ENCODE results near the gene SLC13A4. TPM values are rescaled to one million over a fixed set of nuclear protein-coding genes. Genes with fewer than 3 reads are reported as not detected.
"Not testable (repeated sequence)": the region's sequence is repeated elsewhere in the genome, so short reads cannot be mapped to it uniquely, and the experiment has no call there.

Gene SLC13A4, protein sequence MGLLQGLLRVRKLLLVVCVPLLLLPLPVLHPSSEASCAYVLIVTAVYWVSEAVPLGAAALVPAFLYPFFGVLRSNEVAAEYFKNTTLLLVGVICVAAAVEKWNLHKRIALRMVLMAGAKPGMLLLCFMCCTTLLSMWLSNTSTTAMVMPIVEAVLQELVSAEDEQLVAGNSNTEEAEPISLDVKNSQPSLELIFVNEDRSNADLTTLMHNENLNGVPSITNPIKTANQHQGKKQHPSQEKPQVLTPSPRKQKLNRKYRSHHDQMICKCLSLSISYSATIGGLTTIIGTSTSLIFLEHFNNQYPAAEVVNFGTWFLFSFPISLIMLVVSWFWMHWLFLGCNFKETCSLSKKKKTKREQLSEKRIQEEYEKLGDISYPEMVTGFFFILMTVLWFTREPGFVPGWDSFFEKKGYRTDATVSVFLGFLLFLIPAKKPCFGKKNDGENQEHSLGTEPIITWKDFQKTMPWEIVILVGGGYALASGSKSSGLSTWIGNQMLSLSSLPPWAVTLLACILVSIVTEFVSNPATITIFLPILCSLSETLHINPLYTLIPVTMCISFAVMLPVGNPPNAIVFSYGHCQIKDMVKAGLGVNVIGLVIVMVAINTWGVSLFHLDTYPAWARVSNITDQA
- not detected for total RNA-seq
- not detected for total RNA-seq (2013)
- 0 to 0.09 (median 0) reads per million in 29 experiments for total RNA-seq

GRCh38 chr7:135728136-135728669 lies at the start of gene SLC13A4:
Gene SLC13A4 (minus strand): TSS chr7:135728186. CDS start chr7:135727496, 690 bp downstream.
- no peaks in the 10 kb centered on the region for H3K4me1 Mint-ChIP-seq
- 88% methylated on average over 10 of the region's 11 CpGs for WGBS (ENCODE audit: insufficient coverage)
- ChIA-PET POLR2A (no interaction called here), CTCF (no interaction called here)
- peaks cover 5 to 13% of the 10 kb centered on the region in 2 donors for H3K27me3 Mint-ChIP-seq
- Histone ChIP-seq H3K36me3 (ENCODE audit: control insufficient read depth in 2 of 2, extremely low read depth in 1 of 2, insufficient read depth in 1 of 2, low read length in 1 of 2) (no peaks in the 10 kb centered on the region), H3K27ac (ENCODE audit: low read length) (no peak within 1 kb of the TSS), H3K4me3 (ENCODE audit: control insufficient read depth in 1 of 2, extremely low read depth in 1 of 2, low read length in 1 of 2) (no peak within 1 kb of the TSS), H3K27me3 (replicated peaks in 1 of 2; ENCODE audit: control insufficient read depth in 2 of 2, extremely low read depth in 1 of 2, insufficient read depth in 2 of 2, low read length in 1 of 2) (peaks cover 0 to 6% of the 10 kb centered on the region in 2 experiments), H3K9me3 (no peaks in the 10 kb centered on the region), H3K4me1 (ENCODE audit: control insufficient read depth in 1 of 2, extremely low read depth in 1 of 2, insufficient read depth in 2 of 2, low read length in 2 of 2) (no peaks in the 10 kb centered on the region)
- ATAC-seq (replicated peaks in 1 of 4), result no peak
- DNase-seq, result no peak
- H3K4me3 Mint-ChIP-seq, result no peak within 1 kb of the TSS
- H3K27ac Mint-ChIP-seq, result no peak within 1 kb of the TSS
- H3K9me3 Mint-ChIP-seq, result no peaks in the 10 kb centered on the region
- no peaks in the 10 kb centered on the region for H3K36me3 Mint-ChIP-seq

DNA sequence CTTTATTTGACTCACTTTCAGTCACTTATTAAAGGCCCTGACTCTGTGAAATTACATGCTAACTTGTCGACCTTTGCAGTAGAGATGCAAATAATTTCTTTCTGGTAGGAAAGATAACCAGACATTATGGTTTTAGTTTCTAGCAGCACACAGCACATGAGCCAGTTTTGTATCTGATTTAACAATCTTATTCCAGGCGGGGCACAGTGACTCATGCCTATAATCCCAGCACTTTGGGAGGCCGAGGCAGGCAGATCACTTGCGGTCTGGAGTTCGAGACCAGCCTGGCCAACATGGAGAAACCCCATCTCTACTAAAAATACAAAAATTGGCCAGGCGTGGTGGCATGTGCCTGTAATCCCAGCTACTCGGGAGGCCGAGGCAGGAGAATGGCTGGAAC lies 47.9 kb upstream of the SLC13A4 start:
- H3K27me3 Mint-ChIP-seq; H3K4me3 ChIP-seq (ENCODE audit: control insufficient read depth in 1 of 2, extremely low read depth in 1 of 2, low read length in 1 of 2); ATAC-seq (replicated peaks in 1 of 4); H3K4me1 Mint-ChIP-seq; H3K4me3 Mint-ChIP-seq; CTCF ChIA-PET; H3K4me1 ChIP-seq (ENCODE audit: control insufficient read depth in 1 of 2, extremely low read depth in 1 of 2, insufficient read depth in 2 of 2, low read length in 2 of 2); H3K36me3 ChIP-seq (ENCODE audit: control insufficient read depth in 2 of 2, extremely low read depth in 1 of 2, insufficient read depth in 1 of 2, low read length in 1 of 2); POLR2A ChIA-PET; DNase-seq; H3K27ac ChIP-seq (ENCODE audit: low read length); H3K9me3 ChIP-seq; H3K36me3 Mint-ChIP-seq; H3K27me3 ChIP-seq (replicated peaks in 1 of 2; ENCODE audit: control insufficient read depth in 2 of 2, extremely low read depth in 1 of 2, insufficient read depth in 2 of 2, low read length in 1 of 2); H3K27ac Mint-ChIP-seq: not testable (repeated sequence)
- H3K9me3 Mint-ChIP-seq, result peaks cover 0 to 15% (median 0%) of the 10 kb centered on the region in 3 donors
- 92% methylated on average over 2 of the region's 8 CpGs for WGBS (ENCODE audit: insufficient coverage)

DNA sequence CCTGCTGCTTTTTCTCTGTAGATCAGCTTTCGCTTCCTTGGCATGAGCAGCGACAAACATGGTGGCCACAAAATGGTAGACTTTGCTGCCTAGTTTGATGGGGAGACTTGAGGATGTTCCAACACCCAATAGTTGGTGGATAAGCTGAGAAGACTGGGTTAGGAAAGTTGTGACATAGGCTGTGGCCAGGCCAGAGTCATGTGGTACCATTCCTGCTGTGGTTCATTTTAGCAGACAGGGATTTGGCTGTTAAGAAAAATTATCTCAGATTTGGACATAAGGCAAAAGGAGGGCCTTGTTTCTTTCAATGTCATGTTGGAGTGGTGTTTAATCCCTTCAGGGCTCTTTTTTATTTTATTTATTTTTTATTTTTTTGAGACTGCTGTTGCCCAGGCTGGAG lies 47.2 kb upstream of the SLC13A4 start:
- Histone ChIP-seq H3K9me3 (no peaks in the 10 kb centered on the region), H3K27ac (ENCODE audit: low read length) (no peak overlapping the region), H3K27me3 (replicated peaks in 1 of 2; ENCODE audit: control insufficient read depth in 2 of 2, extremely low read depth in 1 of 2, insufficient read depth in 2 of 2, low read length in 1 of 2) (peaks cover 0 to under 1% of the 10 kb centered on the region in 2 experiments), H3K4me3 (ENCODE audit: control insufficient read depth in 1 of 2, extremely low read depth in 1 of 2, low read length in 1 of 2) (no peak overlapping the region), H3K4me1 (ENCODE audit: control insufficient read depth in 1 of 2, extremely low read depth in 1 of 2, insufficient read depth in 2 of 2, low read length in 2 of 2) (no peaks in the 10 kb centered on the region), H3K36me3 (ENCODE audit: control insufficient read depth in 2 of 2, extremely low read depth in 1 of 2, insufficient read depth in 1 of 2, low read length in 1 of 2) (no peaks in the 10 kb centered on the region)
- no peaks in the 10 kb centered on the region for H3K36me3 Mint-ChIP-seq
- peaks cover 0 to 15% (median 0%) of the 10 kb centered on the region in 3 donors for H3K9me3 Mint-ChIP-seq
- ChIA-PET CTCF (no interaction called here), POLR2A (no interaction called here)
- H3K27ac Mint-ChIP-seq, result no peak overlapping the region
- H3K27me3 Mint-ChIP-seq, result peaks cover 5 to 9% of the 10 kb centered on the region in 2 donors
- no peak overlapping the region for H3K4me3 Mint-ChIP-seq
- WGBS (ENCODE audit: insufficient coverage), result 100% methylated on average over 2 of the region's 2 CpGs
- ATAC-seq (replicated peaks in 1 of 4), result no peak
- DNase-seq, result no peak
- H3K4me1 Mint-ChIP-seq, result no peaks in the 10 kb centered on the region

DNA sequence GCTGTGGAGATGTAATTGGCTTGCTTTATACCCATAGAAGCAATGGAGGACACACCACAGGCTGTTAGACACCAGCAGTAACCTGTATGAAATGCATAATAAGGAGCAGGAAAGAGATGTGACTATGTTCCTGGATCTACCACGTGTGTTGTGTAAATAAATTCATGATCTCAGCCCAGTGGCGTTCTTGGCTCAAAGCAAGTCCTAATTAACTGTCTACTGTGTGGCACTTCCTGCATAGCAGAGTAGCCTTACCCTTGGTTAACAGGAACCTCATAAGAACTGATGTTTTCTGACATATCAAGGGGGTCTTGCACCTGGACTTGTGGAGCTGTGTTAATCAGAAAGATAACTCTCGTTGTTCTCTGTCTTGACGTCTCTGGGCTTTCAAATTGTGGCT lies 46.3 kb upstream of the SLC13A4 start:
- no peaks in the 10 kb centered on the region for H3K9me3 ChIP-seq
- H3K27ac ChIP-seq (ENCODE audit: low read length), result no peak overlapping the region
- ChIA-PET POLR2A (no interaction called here), CTCF (no interaction called here)
- H3K4me1 ChIP-seq (ENCODE audit: control insufficient read depth in 1 of 2, extremely low read depth in 1 of 2, insufficient read depth in 2 of 2, low read length in 2 of 2), result no peaks in the 10 kb centered on the region
- WGBS (ENCODE audit: insufficient coverage), result 67% methylated on average over 3 of the region's 4 CpGs
- Mint-ChIP-seq H3K27me3 (peaks cover 5 to 9% of the 10 kb centered on the region in 2 donors), H3K36me3 (no peaks in the 10 kb centered on the region), H3K9me3 (peaks cover 0 to 15% (median 0%) of the 10 kb centered on the region in 3 donors), H3K4me3 (no peak overlapping the region), H3K27ac (no peak overlapping the region), H3K4me1 (no peaks in the 10 kb centered on the region)
- ATAC-seq (replicated peaks in 1 of 4) (no peak), DNase-seq (no peak)
- no peak overlapping the region for H3K4me3 ChIP-seq (ENCODE audit: control insufficient read depth in 1 of 2, extremely low read depth in 1 of 2, low read length in 1 of 2)
- H3K36me3 ChIP-seq (ENCODE audit: control insufficient read depth in 2 of 2, extremely low read depth in 1 of 2, insufficient read depth in 1 of 2, low read length in 1 of 2), result no peaks in the 10 kb centered on the region
- H3K27me3 ChIP-seq (replicated peaks in 1 of 2; ENCODE audit: control insufficient read depth in 2 of 2, extremely low read depth in 1 of 2, insufficient read depth in 2 of 2, low read length in 1 of 2), result peaks cover 0 to 4% of the 10 kb centered on the region in 2 experiments

- DNase-seq, result no peak
- no peaks in the 10 kb centered on the region for H3K4me1 Mint-ChIP-seq
- H3K27me3 Mint-ChIP-seq, result peaks cover 3 to 7% of the 10 kb centered on the region in 2 donors
- no peak overlapping the region for H3K27ac ChIP-seq (ENCODE audit: low read length)
- no peaks in the 10 kb centered on the region for H3K36me3 ChIP-seq (ENCODE audit: control insufficient read depth in 2 of 2, extremely low read depth in 1 of 2, insufficient read depth in 1 of 2, low read length in 1 of 2)
- ATAC-seq (replicated peaks in 1 of 4), result no peak
- no peak overlapping the region for H3K4me3 ChIP-seq (ENCODE audit: control insufficient read depth in 1 of 2, extremely low read depth in 1 of 2, low read length in 1 of 2)
- H3K9me3 ChIP-seq, result no peaks in the 10 kb centered on the region
- ChIA-PET POLR2A (no interaction called here), CTCF (interaction anchor here in 1 of 2 donors (1.2 kb wide), 1 partner anchor 17 kb away, joined by 3 read pairs; no protein-coding TSS in a partner anchor)
- no peaks in the 10 kb centered on the region for H3K36me3 Mint-ChIP-seq
- peaks cover 0 to 4% of the 10 kb centered on the region in 2 experiments for H3K27me3 ChIP-seq (replicated peaks in 1 of 2; ENCODE audit: control insufficient read depth in 2 of 2, extremely low read depth in 1 of 2, insufficient read depth in 2 of 2, low read length in 1 of 2)
- no peaks in the 10 kb centered on the region for H3K4me1 ChIP-seq (ENCODE audit: control insufficient read depth in 1 of 2, extremely low read depth in 1 of 2, insufficient read depth in 2 of 2, low read length in 2 of 2)
- peaks cover 0 to 14% (median 0%) of the 10 kb centered on the region in 3 donors for H3K9me3 Mint-ChIP-seq
- H3K4me3 Mint-ChIP-seq, result no peak overlapping the region
- H3K27ac Mint-ChIP-seq, result no peak overlapping the region
- 87% methylated on average over 3 of the region's 5 CpGs for WGBS (ENCODE audit: insufficient coverage)
These were observed 45.5 kb upstream of the SLC13A4 start for GRCh38 chr7:135773464-135773863.

DNA sequence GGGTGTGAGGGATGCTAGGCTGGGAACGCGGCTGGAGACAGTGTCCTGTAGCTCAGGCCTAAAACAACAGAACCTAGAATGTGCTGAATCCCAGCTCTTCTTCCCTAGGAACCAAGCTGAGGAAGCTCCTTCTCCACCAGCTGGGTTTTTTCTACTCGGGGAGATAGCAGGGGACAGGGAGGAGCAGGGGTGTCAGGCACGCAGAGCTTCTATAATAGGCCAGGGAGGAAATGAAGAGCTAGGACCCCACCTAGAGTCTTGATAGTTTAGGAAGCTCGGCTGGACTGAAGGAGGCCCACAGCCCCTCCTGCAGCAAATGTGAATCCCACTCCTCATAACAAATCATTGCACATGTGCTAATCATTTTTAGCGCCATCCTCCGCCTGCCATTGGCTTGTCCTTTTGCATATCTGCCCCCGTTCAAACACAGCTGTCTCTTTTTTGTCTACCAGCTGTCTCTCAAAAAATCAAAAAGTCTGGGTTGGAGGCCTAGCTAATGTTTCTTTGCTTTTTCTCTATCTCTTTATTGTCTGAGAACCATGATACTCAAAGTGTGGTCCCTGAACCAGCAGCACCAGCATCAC lies 44.7 kb upstream of the SLC13A4 start:
- no peaks in the 10 kb centered on the region for H3K4me1 ChIP-seq (ENCODE audit: control insufficient read depth in 1 of 2, extremely low read depth in 1 of 2, insufficient read depth in 2 of 2, low read length in 2 of 2)
- DNase-seq (no peak), ATAC-seq (replicated peaks in 1 of 4) (no peak)
- Mint-ChIP-seq H3K36me3 (no peaks in the 10 kb centered on the region), H3K4me3 (no peak overlapping the region), H3K27me3 (peaks cover 0 to 8% of the 10 kb centered on the region in 2 donors), H3K4me1 (no peaks in the 10 kb centered on the region), H3K27ac (no peak overlapping the region), H3K9me3 (peaks cover 0 to 7% (median 0%) of the 10 kb centered on the region in 3 donors)
- H3K9me3 ChIP-seq, result no peaks in the 10 kb centered on the region
- WGBS (ENCODE audit: insufficient coverage), result 100% methylated on average over 4 of the region's 8 CpGs
- H3K4me3 ChIP-seq (ENCODE audit: control insufficient read depth in 1 of 2, extremely low read depth in 1 of 2, low read length in 1 of 2), result no peak overlapping the region
- CTCF ChIA-PET, result interaction anchor here in 1 of 2 donors (1.2 kb wide), 1 partner anchor 18 kb away, joined by 3 read pairs; no protein-coding TSS in a partner anchor
- no peak overlapping the region for H3K27ac ChIP-seq (ENCODE audit: low read length)
- peaks cover 0 to 8% of the 10 kb centered on the region in 2 experiments for H3K27me3 ChIP-seq (replicated peaks in 1 of 2; ENCODE audit: control insufficient read depth in 2 of 2, extremely low read depth in 1 of 2, insufficient read depth in 2 of 2, low read length in 1 of 2)
- POLR2A ChIA-PET, result no interaction called here
- no peaks in the 10 kb centered on the region for H3K36me3 ChIP-seq (ENCODE audit: control insufficient read depth in 2 of 2, extremely low read depth in 1 of 2, insufficient read depth in 1 of 2, low read length in 1 of 2)

Data from T-cell (primary cell).